Measurements from ENCODE around the gene RRP9. TPM values are rescaled to one million over a fixed set of nuclear protein-coding genes. Genes with fewer than 3 reads are reported as not detected.

RRP9 gene
- total RNA-seq, 2 experiments from 2014 or later = 6.4 to 7.6 TPM

DNA sequence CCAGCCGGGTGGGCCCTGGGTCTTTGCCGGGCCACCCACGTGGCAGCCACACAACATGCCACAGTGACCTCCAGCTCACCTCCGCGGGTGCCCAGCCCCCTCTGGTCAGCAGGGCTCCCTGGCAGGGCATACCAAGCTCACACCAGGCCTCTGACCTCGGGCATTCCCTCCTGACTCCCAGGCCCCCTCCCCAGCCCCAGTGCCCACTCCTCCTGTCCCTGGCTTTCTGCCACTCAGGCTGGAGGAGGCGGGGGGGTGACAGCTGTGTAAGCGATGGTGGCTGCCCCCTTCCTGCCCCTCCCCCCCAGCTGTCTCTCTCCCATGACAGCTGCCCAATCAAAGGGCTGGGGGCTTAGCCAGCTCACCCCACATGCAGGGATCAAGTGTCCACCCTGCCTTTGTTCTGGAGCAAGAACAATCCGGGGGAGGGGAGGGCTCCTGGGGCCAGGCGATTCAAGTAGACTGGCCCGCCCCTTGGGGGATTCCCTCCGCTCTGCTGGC lies 22.3 kb upstream of the RRP9 start:
- H3K9me3 ChIP-seq (ENCODE audit: control insufficient read depth in 1 of 2, insufficient read depth in 1 of 2, low read length in 2 of 2) = no peaks in the 10 kb centered on the region
- Mint-ChIP-seq H3K4me1 (ENCODE audit: low read depth) (peaks cover 23% of the 10 kb centered on the region), H3K9me3 (no peaks in the 10 kb centered on the region), H3K4me3 (no peak overlapping the region), H3K36me3 (ENCODE audit: low read depth) (no peaks in the 10 kb centered on the region), H3K27ac (no peak overlapping the region), H3K27me3 (no peaks in the 10 kb centered on the region)
- intact Hi-C loops (cut with DNase I, micrococcal nuclease) = no loop called here
- no peak overlapping the region for H3K27ac ChIP-seq (ENCODE audit: low read depth in 1 of 2, low read length in 2 of 2)
- no peak for ATAC-seq (ENCODE audit: poor library complexity)
- ChIA-PET POLR2A (interaction anchor here (1.5 kb wide), 1 partner anchor 10 kb away, joined by 4 read pairs; the partner anchor contains the start of gene ABHD14B), CTCF (interaction anchor here (4.4 kb wide), 1 partner anchor 10 kb away, joined by 14 read pairs; the partner anchor contains the start of genes ABHD14A and ABHD14B)
- DNase-seq = no peak
- no peaks in the 10 kb centered on the region for H3K36me3 ChIP-seq (ENCODE audit: insufficient read depth, low read length)
- peaks cover 26% of the 10 kb centered on the region for H3K4me1 ChIP-seq (ENCODE audit: insufficient read depth, low read length)
- H3K27me3 ChIP-seq (ENCODE audit: control insufficient read depth in 1 of 2, insufficient read depth in 2 of 2, low read length in 2 of 2) = peaks cover 0 to 2% of the 10 kb centered on the region in 2 experiments
- TF ChIP-seq, protein P1, sequence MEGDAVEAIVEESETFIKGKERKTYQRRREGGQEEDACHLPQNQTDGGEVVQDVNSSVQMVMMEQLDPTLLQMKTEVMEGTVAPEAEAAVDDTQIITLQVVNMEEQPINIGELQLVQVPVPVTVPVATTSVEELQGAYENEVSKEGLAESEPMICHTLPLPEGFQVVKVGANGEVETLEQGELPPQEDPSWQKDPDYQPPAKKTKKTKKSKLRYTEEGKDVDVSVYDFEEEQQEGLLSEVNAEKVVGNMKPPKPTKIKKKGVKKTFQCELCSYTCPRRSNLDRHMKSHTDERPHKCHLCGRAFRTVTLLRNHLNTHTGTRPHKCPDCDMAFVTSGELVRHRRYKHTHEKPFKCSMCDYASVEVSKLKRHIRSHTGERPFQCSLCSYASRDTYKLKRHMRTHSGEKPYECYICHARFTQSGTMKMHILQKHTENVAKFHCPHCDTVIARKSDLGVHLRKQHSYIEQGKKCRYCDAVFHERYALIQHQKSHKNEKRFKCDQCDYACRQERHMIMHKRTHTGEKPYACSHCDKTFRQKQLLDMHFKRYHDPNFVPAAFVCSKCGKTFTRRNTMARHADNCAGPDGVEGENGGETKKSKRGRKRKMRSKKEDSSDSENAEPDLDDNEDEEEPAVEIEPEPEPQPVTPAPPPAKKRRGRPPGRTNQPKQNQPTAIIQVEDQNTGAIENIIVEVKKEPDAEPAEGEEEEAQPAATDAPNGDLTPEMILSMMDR (IDR thresholded peaks at IDR 0.05) = no peak
- H3K4me3 ChIP-seq (ENCODE audit: low read length) = no peak overlapping the region

DNA sequence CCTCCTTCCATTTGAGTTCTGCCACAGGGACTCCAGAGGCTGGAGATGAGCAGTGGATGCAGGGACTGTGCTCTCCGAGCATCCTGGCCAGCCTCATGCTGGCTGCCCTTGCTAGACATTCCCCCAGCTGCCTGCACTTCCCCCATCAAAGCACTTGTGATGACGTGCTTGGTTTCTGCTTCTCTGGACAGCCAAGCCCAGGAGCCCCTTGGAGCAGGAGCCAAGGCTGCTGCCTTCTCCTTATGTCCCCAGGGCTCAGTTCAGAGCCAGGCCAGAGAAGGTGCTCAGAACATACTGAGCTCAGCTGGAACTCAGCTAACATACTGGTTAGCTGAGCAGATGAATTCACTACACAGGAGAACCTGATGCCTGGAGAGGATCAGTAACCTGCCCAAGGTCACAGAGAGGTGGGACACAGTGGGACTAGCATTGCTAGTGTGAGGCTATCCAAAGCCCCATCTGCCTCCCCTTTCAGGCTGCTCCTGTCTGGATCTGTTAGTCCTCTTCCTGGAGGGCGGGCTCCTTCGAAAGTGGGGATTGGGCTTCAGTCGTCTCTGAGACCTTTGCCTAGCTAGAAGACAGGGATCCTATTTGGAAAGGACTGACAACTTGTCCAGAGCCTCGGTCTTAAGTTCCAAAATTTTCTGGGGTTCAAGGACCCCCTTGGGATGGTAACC lies 21.3 kb upstream of the RRP9 start:
- peaks cover 4% of the 10 kb centered on the region for H3K36me3 Mint-ChIP-seq (ENCODE audit: low read depth)
- intact Hi-C loops (cut with DNase I, micrococcal nuclease) = no loop called here
- TF ChIP-seq, protein P1 (IDR thresholded peaks at IDR 0.05) = no peak
- ChIA-PET POLR2A (no interaction called here), CTCF (interaction anchor here (4.4 kb wide), 1 partner anchor 11 kb away, joined by 14 read pairs; the partner anchor contains the start of genes ABHD14A and ABHD14B)
- DNase-seq (no peak), ATAC-seq (ENCODE audit: poor library complexity) (no peak)
- H3K9me3 Mint-ChIP-seq = no peaks in the 10 kb centered on the region
- Histone ChIP-seq H3K4me3 (ENCODE audit: low read length) (no peak overlapping the region), H3K27me3 (ENCODE audit: control insufficient read depth in 1 of 2, insufficient read depth in 2 of 2, low read length in 2 of 2) (peaks cover 0 to 2% of the 10 kb centered on the region in 2 experiments), H3K9me3 (ENCODE audit: control insufficient read depth in 1 of 2, insufficient read depth in 1 of 2, low read length in 2 of 2) (no peaks in the 10 kb centered on the region), H3K4me1 (ENCODE audit: insufficient read depth, low read length) (peaks cover 17% of the 10 kb centered on the region), H3K27ac (ENCODE audit: low read depth in 1 of 2, low read length in 2 of 2) (no peak overlapping the region), H3K36me3 (ENCODE audit: insufficient read depth, low read length) (peaks cover 2% of the 10 kb centered on the region)
- peaks cover 5% of the 10 kb centered on the region for H3K27me3 Mint-ChIP-seq
- no peak overlapping the region for H3K4me3 Mint-ChIP-seq
- H3K27ac Mint-ChIP-seq = no peak overlapping the region
- peaks cover 15% of the 10 kb centered on the region for H3K4me1 Mint-ChIP-seq (ENCODE audit: low read depth)

DNA sequence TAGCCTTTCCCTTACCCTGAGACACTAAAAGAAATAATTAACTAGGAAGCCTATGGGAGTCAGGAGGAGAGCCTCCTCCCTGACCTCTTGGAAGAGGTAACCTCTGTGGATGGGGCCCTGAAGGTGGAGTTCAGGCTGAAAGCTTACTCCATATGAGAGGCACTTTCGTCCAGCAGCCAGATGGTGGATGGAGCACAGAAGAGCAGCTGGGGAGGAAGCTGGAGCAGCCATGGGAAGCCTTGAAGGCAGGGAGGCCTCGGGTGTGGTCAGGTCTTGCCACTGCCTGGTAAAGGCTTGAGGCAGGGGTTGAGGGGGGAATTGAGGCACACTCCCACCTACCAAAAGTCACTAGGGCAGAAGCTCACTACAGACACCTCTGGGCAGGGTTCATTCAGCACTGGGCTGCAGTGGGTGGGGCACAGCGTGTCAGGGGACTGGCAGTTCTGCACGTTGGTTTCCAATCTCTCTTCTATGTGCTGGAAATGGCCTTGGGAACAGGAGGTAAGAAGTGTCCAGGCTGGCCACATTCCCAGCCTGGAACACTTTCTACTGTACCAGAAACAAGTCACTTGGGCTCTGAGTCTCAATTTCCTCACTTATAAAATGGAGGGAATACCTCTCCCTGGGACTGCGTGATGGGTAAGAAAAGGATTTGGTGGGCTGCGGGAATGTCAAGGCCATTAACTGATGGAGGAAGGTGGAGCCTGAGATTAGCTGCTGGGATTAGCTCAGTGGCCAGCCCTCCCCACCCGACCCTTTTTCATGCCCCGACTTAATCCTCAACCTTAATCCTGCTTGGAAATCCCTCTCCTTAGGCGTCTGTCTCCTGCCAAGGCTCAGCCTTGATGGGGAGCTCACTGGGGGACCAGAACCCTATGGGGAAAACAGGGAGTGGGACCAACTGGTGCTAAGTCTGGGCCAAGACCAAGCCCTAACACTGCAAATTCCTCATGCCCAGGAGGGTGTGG lies 20.2 kb upstream of the RRP9 start:
- H3K4me1 ChIP-seq (ENCODE audit: insufficient read depth, low read length) = peaks cover 19% of the 10 kb centered on the region
- no peak overlapping the region for H3K27ac ChIP-seq (ENCODE audit: low read depth in 1 of 2, low read length in 2 of 2)
- H3K4me1 Mint-ChIP-seq (ENCODE audit: low read depth) = peaks cover 14% of the 10 kb centered on the region
- H3K27me3 ChIP-seq (ENCODE audit: control insufficient read depth in 1 of 2, insufficient read depth in 2 of 2, low read length in 2 of 2) = peaks cover 2 to 4% of the 10 kb centered on the region in 2 experiments
- H3K27ac Mint-ChIP-seq = no peak overlapping the region
- peaks cover 2% of the 10 kb centered on the region for H3K36me3 ChIP-seq (ENCODE audit: insufficient read depth, low read length)
- TF ChIP-seq, protein P1 (IDR thresholded peaks at IDR 0.05) = no peak
- intact Hi-C loops (cut with DNase I, micrococcal nuclease) = no loop called here
- peaks cover 4% of the 10 kb centered on the region for H3K36me3 Mint-ChIP-seq (ENCODE audit: low read depth)
- no peak overlapping the region for H3K4me3 ChIP-seq (ENCODE audit: low read length)
- no peak for ATAC-seq (ENCODE audit: poor library complexity)
- ChIA-PET CTCF (interaction anchor here (4.4 kb wide), 1 partner anchor 12 kb away, joined by 14 read pairs; the partner anchor contains the start of genes ABHD14A and ABHD14B), POLR2A (no interaction called here)
- H3K9me3 Mint-ChIP-seq = no peaks in the 10 kb centered on the region
- no peaks in the 10 kb centered on the region for H3K9me3 ChIP-seq (ENCODE audit: control insufficient read depth in 1 of 2, insufficient read depth in 1 of 2, low read length in 2 of 2)
- no peak overlapping the region for H3K4me3 Mint-ChIP-seq
- DNase-seq = no peak
- peaks cover 5% of the 10 kb centered on the region for H3K27me3 Mint-ChIP-seq

Data from CD4-positive, alpha-beta T cell (primary cell).